ENCODE results near the gene NRCAM. TPM values are rescaled to one million over a fixed set of nuclear protein-coding genes. Genes with fewer than 3 reads are reported as not detected.

The NRCAM gene
- total RNA-seq, 1 experiment from 2014 or later = 2.7 TPM

DNA sequence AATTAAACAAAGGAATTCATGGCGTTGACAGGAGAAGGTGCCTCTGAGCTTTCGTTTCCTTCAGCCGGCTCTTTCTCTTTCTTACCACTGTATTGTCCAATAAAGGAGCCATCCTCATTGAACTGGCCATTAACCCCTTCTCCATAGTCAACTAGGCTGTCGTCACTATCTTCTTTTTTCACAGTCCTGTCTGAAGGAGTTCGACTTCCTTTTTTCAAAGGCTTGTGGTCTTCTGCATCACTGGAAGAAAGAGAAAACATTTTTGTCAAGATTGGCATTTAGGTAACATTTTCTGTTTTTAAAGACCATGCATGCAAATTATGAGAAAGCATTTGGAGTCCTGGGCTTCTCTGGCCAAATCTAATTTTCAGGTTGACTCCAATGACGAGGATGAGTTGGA, 306.3 kb downstream of the NRCAM start (continued):
- TF ChIP-seq SMAD3 (CRISPR knock-in tag; IDR thresholded peaks at IDR 0.05; ENCODE audit: borderline replicate concordance) (no peak), JUN (CRISPR knock-in tag; IDR thresholded peaks at IDR 0.05) (no peak), KAT7 (CRISPR knock-in tag; IDR thresholded peaks at IDR 0.05; ENCODE audit: borderline replicate concordance) (no peak), RELA (CRISPR knock-in tag; IDR thresholded peaks at IDR 0.05; ENCODE audit: borderline replicate concordance) (no peak)
- TF ChIP-seq, protein P1, sequence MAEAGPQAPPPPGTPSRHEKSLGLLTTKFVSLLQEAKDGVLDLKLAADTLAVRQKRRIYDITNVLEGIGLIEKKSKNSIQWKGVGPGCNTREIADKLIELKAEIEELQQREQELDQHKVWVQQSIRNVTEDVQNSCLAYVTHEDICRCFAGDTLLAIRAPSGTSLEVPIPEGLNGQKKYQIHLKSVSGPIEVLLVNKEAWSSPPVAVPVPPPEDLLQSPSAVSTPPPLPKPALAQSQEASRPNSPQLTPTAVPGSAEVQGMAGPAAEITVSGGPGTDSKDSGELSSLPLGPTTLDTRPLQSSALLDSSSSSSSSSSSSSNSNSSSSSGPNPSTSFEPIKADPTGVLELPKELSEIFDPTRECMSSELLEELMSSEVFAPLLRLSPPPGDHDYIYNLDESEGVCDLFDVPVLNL (CRISPR knock-in tag; IDR thresholded peaks at IDR 0.05; ENCODE audit: borderline replicate concordance, low read depth) = no peak
- TF ChIP-seq, protein P2, sequence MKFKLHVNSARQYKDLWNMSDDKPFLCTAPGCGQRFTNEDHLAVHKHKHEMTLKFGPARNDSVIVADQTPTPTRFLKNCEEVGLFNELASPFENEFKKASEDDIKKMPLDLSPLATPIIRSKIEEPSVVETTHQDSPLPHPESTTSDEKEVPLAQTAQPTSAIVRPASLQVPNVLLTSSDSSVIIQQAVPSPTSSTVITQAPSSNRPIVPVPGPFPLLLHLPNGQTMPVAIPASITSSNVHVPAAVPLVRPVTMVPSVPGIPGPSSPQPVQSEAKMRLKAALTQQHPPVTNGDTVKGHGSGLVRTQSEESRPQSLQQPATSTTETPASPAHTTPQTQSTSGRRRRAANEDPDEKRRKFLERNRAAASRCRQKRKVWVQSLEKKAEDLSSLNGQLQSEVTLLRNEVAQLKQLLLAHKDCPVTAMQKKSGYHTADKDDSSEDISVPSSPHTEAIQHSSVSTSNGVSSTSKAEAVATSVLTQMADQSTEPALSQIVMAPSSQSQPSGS (CRISPR knock-in tag; IDR thresholded peaks at IDR 0.05; ENCODE audit: borderline replicate concordance, low read depth) = no peak
- TF ChIP-seq, protein P3, sequence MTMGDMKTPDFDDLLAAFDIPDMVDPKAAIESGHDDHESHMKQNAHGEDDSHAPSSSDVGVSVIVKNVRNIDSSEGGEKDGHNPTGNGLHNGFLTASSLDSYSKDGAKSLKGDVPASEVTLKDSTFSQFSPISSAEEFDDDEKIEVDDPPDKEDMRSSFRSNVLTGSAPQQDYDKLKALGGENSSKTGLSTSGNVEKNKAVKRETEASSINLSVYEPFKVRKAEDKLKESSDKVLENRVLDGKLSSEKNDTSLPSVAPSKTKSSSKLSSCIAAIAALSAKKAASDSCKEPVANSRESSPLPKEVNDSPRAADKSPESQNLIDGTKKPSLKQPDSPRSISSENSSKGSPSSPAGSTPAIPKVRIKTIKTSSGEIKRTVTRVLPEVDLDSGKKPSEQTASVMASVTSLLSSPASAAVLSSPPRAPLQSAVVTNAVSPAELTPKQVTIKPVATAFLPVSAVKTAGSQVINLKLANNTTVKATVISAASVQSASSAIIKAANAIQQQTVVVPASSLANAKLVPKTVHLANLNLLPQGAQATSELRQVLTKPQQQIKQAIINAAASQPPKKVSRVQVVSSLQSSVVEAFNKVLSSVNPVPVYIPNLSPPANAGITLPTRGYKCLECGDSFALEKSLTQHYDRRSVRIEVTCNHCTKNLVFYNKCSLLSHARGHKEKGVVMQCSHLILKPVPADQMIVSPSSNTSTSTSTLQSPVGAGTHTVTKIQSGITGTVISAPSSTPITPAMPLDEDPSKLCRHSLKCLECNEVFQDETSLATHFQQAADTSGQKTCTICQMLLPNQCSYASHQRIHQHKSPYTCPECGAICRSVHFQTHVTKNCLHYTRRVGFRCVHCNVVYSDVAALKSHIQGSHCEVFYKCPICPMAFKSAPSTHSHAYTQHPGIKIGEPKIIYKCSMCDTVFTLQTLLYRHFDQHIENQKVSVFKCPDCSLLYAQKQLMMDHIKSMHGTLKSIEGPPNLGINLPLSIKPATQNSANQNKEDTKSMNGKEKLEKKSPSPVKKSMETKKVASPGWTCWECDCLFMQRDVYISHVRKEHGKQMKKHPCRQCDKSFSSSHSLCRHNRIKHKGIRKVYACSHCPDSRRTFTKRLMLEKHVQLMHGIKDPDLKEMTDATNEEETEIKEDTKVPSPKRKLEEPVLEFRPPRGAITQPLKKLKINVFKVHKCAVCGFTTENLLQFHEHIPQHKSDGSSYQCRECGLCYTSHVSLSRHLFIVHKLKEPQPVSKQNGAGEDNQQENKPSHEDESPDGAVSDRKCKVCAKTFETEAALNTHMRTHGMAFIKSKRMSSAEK (CRISPR knock-in tag; IDR thresholded peaks at IDR 0.05; ENCODE audit: borderline replicate concordance) = no peak
- TF ChIP-seq, protein P4, sequence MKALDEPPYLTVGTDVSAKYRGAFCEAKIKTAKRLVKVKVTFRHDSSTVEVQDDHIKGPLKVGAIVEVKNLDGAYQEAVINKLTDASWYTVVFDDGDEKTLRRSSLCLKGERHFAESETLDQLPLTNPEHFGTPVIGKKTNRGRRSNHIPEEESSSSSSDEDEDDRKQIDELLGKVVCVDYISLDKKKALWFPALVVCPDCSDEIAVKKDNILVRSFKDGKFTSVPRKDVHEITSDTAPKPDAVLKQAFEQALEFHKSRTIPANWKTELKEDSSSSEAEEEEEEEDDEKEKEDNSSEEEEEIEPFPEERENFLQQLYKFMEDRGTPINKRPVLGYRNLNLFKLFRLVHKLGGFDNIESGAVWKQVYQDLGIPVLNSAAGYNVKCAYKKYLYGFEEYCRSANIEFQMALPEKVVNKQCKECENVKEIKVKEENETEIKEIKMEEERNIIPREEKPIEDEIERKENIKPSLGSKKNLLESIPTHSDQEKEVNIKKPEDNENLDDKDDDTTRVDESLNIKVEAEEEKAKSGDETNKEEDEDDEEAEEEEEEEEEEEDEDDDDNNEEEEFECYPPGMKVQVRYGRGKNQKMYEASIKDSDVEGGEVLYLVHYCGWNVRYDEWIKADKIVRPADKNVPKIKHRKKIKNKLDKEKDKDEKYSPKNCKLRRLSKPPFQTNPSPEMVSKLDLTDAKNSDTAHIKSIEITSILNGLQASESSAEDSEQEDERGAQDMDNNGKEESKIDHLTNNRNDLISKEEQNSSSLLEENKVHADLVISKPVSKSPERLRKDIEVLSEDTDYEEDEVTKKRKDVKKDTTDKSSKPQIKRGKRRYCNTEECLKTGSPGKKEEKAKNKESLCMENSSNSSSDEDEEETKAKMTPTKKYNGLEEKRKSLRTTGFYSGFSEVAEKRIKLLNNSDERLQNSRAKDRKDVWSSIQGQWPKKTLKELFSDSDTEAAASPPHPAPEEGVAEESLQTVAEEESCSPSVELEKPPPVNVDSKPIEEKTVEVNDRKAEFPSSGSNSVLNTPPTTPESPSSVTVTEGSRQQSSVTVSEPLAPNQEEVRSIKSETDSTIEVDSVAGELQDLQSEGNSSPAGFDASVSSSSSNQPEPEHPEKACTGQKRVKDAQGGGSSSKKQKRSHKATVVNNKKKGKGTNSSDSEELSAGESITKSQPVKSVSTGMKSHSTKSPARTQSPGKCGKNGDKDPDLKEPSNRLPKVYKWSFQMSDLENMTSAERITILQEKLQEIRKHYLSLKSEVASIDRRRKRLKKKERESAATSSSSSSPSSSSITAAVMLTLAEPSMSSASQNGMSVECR (CRISPR knock-in tag; IDR thresholded peaks at IDR 0.05; ENCODE audit: borderline replicate concordance) = no peak

- Mint-ChIP-seq H3K4me1 (peaks cover 3% of the 10 kb centered on the region; the same call in 1 of the 2 replicates), H3K27ac (no peak overlapping the region), H3K4me3 (no peak overlapping the region), H3K27me3 (ENCODE audit: low read depth) (no peaks in the 10 kb centered on the region), H3K36me3 (no peaks in the 10 kb centered on the region), H3K9me3 (no peaks in the 10 kb centered on the region)
- no peak for DNase-seq (ENCODE audit: low spot score)
- ChIA-PET CTCF (interaction anchor here (1.8 kb wide), 1 partner anchor 35 kb away, joined by 5 read pairs; no protein-coding TSS in a partner anchor), POLR2A (no interaction called here)
- TF ChIP-seq PRRX2 (CRISPR knock-in tag; IDR thresholded peaks at IDR 0.05) (no peak), SMAD3 (CRISPR knock-in tag; IDR thresholded peaks at IDR 0.05; ENCODE audit: borderline replicate concordance) (no peak), KAT7 (CRISPR knock-in tag; IDR thresholded peaks at IDR 0.05; ENCODE audit: borderline replicate concordance) (no peak), FOXP1 (CRISPR knock-in tag; IDR thresholded peaks at IDR 0.05; ENCODE audit: borderline replicate concordance) (no peak), ZBTB21 (CRISPR knock-in tag; IDR thresholded peaks at IDR 0.05; ENCODE audit: borderline replicate concordance) (no peak), ZNF425 (CRISPR knock-in tag; conservative IDR thresholded peaks at IDR 0.05) (no peak)
- no peak for ATAC-seq
Observed at GRCh38 chr7:108149119-108149518, 307.1 kb downstream of the NRCAM start.
